Tibial nerve (tissue), 4 donors: ENCODE measurements around the gene SLC35F3. TPM values are rescaled to one million over a fixed set of nuclear protein-coding genes. Genes with fewer than 3 reads are reported as not detected.

ENCODE experiments used
- DNase-seq, 2 donors: peaks; one replicate each; pipeline ENCODE4 v3.0.0-alpha.2; 2019; ENCODE audit warnings: low spot score in 2 of 2
- H3K27ac ChIP-seq, 4 donors: fragments of 200-600 bp; sonication (generic) in 3 of 4; one replicate each; pipeline ENCODE4 v1.5.1; 2017 to 2019; ENCODE audit warnings: mild to moderate bottlenecking in 1 of 4
- H3K27me3 ChIP-seq, 2 donors: fragments of 200-600 bp; sonication (generic) in 1 of 2; one replicate each; pipeline versions ENCODE4 v1.5.1 to v1.6.0; 2017 to 2019
- H3K36me3 ChIP-seq, 3 donors: fragments of 200-600 bp; sonication (generic); one replicate each; pipeline ENCODE4 v1.5.1; 2018 to 2019
- H3K4me1 ChIP-seq, 4 donors: fragments of 200-600 bp; sonication (generic) in 3 of 4; one replicate each; pipeline ENCODE4 v1.5.1; 2017 to 2019
- H3K4me3 ChIP-seq, 4 donors: fragments of 200-600 bp; sonication (generic) in 3 of 4; one replicate each; pipeline ENCODE4 v1.5.1; 2017 to 2019; ENCODE audit warnings: mild to moderate bottlenecking in 1 of 4, moderate library complexity in 1 of 4
- H3K9me3 ChIP-seq, 4 donors: fragments of 200-600 bp; sonication (generic) in 3 of 4; one replicate each; pipeline ENCODE4 v1.5.1; 2017 to 2019
- EP300 ChIP-seq, 2 donors: sonication (generic); formaldehyde crosslinking; IDR thresholded peaks; one replicate each; pipeline ENCODE4 v1.6.1; 2017; ENCODE audit warnings: antibody characterized with exemption in 2 of 2, mild to moderate bottlenecking in 1 of 2
- POLR2A ChIP-seq, 2 donors: fragments of 450-650 bp; IDR thresholded peaks; one replicate each; pipeline ENCODE4 v1.6.1; 2017; ENCODE audit warnings: antibody characterized with exemption in 2 of 2, mild to moderate bottlenecking in 2 of 2, moderate library complexity in 2 of 2
- WGBS, 2 donors: methylation state at CpG; one replicate each; pipeline ENCODE4 v1.1.5; 2018; 5-methylcytosine and 5-hydroxymethylcytosine counted together
- total RNA-seq, 4 donors: library from RNA; depleted of rRNA; stranded (reverse); fragments of >200 nt; gene quantifications; one replicate each; pipeline ENCODE4 v1.1.0, GENCODE V29; 2016
- TF ChIP-seq, protein P1 (sequence below), 5 experiments: fragments of 200-600 bp in 3 of 5; fragments of 450-650 bp in 2 of 5; sonication (generic) in 3 of 5; IDR thresholded peaks; one replicate each; pipeline ENCODE4 v1.5.1; 2016 to 2019; ENCODE audit warnings: antibody characterized with exemption in 5 of 5, mild to moderate bottlenecking in 3 of 5, moderate library complexity in 2 of 5

The SLC35F3 gene
- total RNA-seq, 4 donors from 2014 or later: 0.90 TPM; not detected in 3

- TF ChIP-seq, protein P1, sequence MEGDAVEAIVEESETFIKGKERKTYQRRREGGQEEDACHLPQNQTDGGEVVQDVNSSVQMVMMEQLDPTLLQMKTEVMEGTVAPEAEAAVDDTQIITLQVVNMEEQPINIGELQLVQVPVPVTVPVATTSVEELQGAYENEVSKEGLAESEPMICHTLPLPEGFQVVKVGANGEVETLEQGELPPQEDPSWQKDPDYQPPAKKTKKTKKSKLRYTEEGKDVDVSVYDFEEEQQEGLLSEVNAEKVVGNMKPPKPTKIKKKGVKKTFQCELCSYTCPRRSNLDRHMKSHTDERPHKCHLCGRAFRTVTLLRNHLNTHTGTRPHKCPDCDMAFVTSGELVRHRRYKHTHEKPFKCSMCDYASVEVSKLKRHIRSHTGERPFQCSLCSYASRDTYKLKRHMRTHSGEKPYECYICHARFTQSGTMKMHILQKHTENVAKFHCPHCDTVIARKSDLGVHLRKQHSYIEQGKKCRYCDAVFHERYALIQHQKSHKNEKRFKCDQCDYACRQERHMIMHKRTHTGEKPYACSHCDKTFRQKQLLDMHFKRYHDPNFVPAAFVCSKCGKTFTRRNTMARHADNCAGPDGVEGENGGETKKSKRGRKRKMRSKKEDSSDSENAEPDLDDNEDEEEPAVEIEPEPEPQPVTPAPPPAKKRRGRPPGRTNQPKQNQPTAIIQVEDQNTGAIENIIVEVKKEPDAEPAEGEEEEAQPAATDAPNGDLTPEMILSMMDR (IDR thresholded peaks at IDR 0.05): no peak
- TF ChIP-seq EP300 (IDR thresholded peaks at IDR 0.05) (no peak), POLR2A (IDR thresholded peaks at IDR 0.05) (no peak)
- peak in 1 of 2 donors; percentile 15 for DNase-seq
- no peak overlapping the region for H3K27ac ChIP-seq
These were observed 187.4 kb downstream of the SLC35F3 start for GRCh38 chr1:234091876-234092275.

DNA sequence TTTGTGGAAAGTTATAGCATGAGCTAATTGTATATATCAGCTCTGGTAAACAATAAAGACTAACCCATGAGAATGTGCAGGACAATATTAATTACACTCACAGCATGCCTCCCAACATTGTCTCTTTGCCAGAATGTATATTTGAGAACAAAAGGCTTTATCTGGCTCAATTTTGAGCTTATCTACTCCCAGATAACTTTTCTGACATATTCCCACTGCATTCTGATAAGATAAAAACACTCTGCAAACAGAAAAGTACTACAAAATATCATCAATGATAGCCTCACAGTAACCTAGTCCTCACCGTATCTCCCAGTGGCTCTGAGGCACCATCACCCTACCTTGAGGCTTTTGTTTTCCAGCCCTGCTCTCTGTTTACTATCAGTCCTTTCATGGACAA is 188.6 kb downstream of the SLC35F3 start:
- Histone ChIP-seq H3K27ac (no peak overlapping the region), H3K36me3 (no peaks in the 10 kb centered on the region), H3K9me3 (peaks cover 0 to 6% (median 0%) of the 10 kb centered on the region in 4 donors), H3K27me3 (no peaks in the 10 kb centered on the region), H3K4me1 (peaks cover 0 to 4% (median 0%) of the 10 kb centered on the region in 4 donors), H3K4me3 (no peak overlapping the region)
- no peak for DNase-seq
- TF ChIP-seq, protein P1 (IDR thresholded peaks at IDR 0.05): no peak
- 74 to 77% methylated on average over 1 of the region's 1 CpG for WGBS, 2 donors

More at GRCh38 chr1:234091876-234092275, 187.4 kb downstream of the SLC35F3 start:
- H3K9me3 ChIP-seq: peaks cover 0 to 6% (median 0%) of the 10 kb centered on the region in 4 donors
- WGBS, 2 donors: 87 to 91% methylated on average over 2 of the region's 2 CpGs
- no peaks in the 10 kb centered on the region for H3K27me3 ChIP-seq
- peaks cover 0 to 4% (median 0%) of the 10 kb centered on the region in 4 donors for H3K4me1 ChIP-seq
- no peak overlapping the region for H3K4me3 ChIP-seq
- no peaks in the 10 kb centered on the region for H3K36me3 ChIP-seq

DNA sequence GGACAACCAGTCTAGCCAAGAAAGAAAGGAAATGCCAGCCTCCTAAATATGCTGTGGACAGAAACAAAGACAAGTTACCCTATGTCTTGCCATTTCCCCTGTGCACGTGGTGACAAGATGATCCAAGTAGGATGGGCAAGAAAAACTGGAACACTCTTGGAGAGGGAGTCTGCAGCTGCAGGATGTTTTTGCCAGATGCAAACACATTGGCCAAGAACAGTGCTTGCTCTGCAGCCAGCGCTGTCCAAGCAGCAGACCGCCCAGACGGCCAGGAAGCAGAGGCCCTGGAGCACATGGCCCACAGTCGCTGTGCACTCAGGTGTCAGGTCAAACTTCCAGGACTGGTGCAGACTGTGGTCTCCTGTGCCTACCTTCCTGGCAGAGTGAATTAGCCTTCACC is 189.3 kb downstream of the SLC35F3 start:
- 33 to 52% methylated on average over 2 to 5 of the region's 5 CpGs for WGBS, 2 donors
- H3K27me3 ChIP-seq: no peaks in the 10 kb centered on the region

GRCh38 chr1:234094172-234094571 is 189.7 kb downstream of the SLC35F3 start:
- Histone ChIP-seq H3K27me3 (no peaks in the 10 kb centered on the region), H3K36me3 (no peaks in the 10 kb centered on the region), H3K9me3 (peaks cover 0 to 6% (median 0%) of the 10 kb centered on the region in 4 donors), H3K4me1 (peaks cover 0 to 4% (median 0%) of the 10 kb centered on the region in 4 donors), H3K27ac (no peak overlapping the region), H3K4me3 (no peak overlapping the region)
- WGBS, 2 donors: 43 to 67% methylated on average over 1 of the region's 1 CpG
- TF ChIP-seq EP300 (IDR thresholded peaks at IDR 0.05) (no peak), POLR2A (IDR thresholded peaks at IDR 0.05) (no peak)
- TF ChIP-seq, protein P1 (IDR thresholded peaks at IDR 0.05): no peak
- DNase-seq: no peak

More for the DNA sequence above, 189.3 kb downstream of the SLC35F3 start:
- DNase-seq: peak; percentile 10 to 16
- no peak overlapping the region for H3K27ac ChIP-seq
- H3K9me3 ChIP-seq: peaks cover 0 to 6% (median 0%) of the 10 kb centered on the region in 4 donors
- TF ChIP-seq EP300 (IDR thresholded peaks at IDR 0.05) (no peak), POLR2A (IDR thresholded peaks at IDR 0.05) (no peak)
- TF ChIP-seq, protein P1 (IDR thresholded peaks at IDR 0.05): no peak
- no peak overlapping the region for H3K4me3 ChIP-seq
- H3K4me1 ChIP-seq: peaks cover 0 to 4% (median 0%) of the 10 kb centered on the region in 4 donors
- no peaks in the 10 kb centered on the region for H3K36me3 ChIP-seq

GRCh38 chr1:234096161-234096770 is 191.8 kb downstream of the SLC35F3 start:
- Histone ChIP-seq H3K27ac (no peak overlapping the region), H3K36me3 (no peaks in the 10 kb centered on the region), H3K9me3 (no peaks in the 10 kb centered on the region), H3K27me3 (no peaks in the 10 kb centered on the region), H3K4me1 (peaks cover 0 to 4% (median 0%) of the 10 kb centered on the region in 4 donors), H3K4me3 (no peak overlapping the region)
- TF ChIP-seq, protein P1 (IDR thresholded peaks at IDR 0.05): no peak
- TF ChIP-seq EP300 (IDR thresholded peaks at IDR 0.05) (no peak), POLR2A (IDR thresholded peaks at IDR 0.05) (no peak)
- no peak for DNase-seq
- WGBS, 2 donors: 50 to 65% methylated on average over 7 of the region's 7 CpGs
